ENCODE measurements around the gene NAT10.

NAT10 gene

GRCh38 chr11:34150494-34151151 is 45.2 kb downstream of the NAT10 start:
- no peak for DNase-seq

GRCh38 chr11:34151166-34151565 is 45.7 kb downstream of the NAT10 start:
- no peak for DNase-seq

GRCh38 chr11:34151916-34152845 is 46.8 kb downstream of the NAT10 start:
- no peak for DNase-seq

- DNase-seq: no peak
Observed at GRCh38 chr11:34154059-34154875, 48.8 kb downstream of the NAT10 start.

GRCh38 chr11:34155057-34155756 is 49.8 kb downstream of the NAT10 start:
- no peak for DNase-seq

- DNase-seq: no peak
Observed at GRCh38 chr11:34155757-34156062, 50.3 kb downstream of the NAT10 start.

DNA sequence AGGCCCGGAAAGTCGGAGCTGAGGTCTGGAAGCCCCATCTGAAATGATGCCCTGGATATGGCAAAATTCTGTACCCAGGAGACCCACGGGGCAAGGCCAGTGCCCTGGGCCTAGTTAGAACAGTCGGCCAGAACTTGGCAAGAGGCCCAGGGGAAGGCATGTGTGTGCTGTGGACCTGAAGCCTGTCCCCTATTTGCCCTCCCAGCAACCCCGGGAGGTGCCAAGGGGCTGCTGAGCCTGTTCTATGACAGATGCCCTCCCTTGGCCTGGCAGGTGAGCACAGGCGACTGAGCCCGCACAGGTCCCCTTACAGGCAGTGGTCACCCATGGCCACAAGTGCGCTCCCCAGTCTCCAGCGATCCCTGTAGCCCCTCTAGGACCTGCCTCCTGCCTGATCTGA is 51.7 kb downstream of the NAT10 start:
- DNase-seq: no peak

DNA sequence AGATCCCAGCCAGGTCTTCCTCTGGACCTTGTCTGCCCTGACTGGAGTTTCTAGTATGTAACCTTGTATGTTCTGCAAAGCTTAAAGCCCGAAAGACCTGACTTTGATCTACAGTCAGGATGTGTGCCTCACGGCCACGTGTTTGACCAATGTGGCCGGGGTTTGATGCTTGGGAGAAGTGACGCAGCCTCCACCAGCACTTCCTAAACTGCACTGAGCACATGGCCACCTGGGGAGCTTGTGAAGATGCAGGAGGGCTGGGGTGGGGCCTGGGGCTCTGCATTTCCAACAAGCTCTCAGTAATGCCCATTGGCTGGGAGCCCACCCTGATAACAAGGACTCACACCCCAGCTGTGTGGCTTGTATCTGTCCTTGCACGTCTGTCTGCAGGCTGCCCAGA is 53.2 kb downstream of the NAT10 start:
- no peak for DNase-seq

DNA sequence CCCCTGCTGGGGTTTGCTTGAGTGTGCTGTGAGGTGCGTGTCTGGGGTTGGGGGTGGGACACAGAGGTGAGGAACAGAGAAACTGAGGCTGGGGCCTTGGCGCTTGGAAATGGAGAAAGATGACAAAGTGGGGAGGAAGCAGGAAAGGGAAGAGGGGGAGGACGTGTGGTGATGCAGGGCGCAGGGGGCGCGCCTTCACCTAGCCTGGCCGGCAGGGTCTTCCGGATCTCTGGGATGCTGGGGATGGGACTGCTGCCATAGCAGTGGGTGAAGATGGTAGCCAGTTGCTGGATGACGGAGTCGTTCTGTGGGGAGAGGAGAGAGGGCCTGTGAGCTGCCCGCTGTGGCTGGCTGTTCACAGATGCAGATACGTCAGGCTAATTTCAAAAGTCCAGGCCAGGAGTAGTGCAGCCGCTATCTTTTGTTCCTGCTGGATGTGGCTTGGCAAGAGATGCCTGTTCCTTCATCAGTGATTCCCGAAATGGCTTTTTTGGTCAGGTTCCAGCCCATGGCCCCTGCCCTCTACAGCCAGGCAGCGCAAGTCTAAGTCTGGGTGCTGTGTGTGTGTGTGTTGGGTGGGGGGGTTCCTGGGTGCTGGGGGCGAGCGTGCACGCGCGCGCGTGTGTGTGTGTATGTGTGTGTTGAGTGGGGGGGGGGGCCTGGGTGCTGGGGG is 54.8 kb downstream of the NAT10 start:
- DNase-seq: no peak

DNA sequence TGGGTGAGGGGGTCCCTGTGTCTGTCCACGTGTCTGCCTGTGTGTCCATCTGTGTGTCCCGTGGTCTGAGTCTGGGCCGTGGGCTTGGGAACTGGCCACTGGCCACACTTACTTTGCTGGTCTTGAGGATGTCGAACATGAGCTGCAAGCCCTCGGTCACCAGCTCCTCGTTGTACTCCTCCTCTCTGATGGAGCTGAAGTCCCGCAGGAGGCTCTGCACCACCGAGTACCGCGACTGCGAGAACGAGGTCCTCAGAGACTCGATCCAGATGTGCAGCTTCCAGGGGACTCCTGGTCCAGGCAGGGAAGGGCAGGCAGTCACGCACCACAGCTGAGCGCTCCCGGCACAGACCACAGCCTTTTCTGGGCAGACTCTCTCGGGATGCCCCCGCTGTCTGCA is 55.4 kb downstream of the NAT10 start:
- no peak for DNase-seq

DNA sequence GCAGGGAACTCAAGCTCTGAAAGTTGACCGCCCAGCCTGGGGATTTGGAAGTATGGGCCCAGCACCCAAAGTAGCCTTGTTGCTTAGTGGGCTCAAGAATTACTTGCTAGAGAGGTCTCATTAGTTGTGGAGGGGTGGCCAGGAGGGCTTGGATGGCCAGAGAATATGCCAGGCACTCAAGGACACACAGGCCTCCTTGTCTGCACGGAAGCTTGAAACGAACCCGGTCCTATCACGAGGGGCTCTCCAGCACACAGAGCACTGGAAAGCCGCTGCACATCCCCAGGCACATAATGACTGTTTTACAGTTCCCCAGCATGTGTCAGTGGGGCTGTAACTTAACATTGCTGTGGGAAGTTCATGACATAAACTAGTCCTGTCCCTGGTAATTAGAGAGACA is 55.9 kb downstream of the NAT10 start:
- DNase-seq: no peak

DNA sequence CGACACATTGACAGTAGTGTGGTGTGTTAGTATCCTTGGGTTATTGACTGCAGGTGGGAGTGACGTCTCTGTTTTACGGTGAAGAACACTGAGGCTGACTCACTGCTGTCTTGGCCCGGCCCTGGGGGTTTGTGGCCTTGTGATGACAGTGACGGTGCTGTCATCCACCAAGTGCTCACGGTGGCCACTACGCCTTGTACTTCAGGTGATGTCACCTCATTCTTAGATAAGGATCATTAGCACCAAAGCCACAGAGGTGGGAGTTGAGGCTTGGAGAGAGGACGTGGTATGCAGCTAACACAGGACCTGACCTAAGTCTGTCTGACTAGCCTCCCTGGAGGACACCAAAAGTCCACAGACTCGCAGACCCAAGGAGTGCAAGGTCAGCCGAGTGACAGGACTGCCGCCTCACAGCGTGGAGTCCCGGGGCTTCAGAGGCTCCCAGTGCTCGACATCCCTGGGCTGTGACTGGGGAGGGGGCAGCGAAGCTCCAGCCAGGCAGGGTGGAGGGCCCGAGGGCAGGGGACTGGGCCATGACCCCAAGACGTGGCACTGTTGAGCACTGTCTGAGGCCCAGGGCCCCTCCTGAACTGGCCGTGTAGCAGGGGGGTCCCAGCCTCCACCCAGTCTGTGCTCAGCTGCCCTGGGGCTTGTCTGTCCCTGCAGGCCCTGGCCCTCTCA is 56.5 kb downstream of the NAT10 start:
- DNase-seq: no peak

GRCh38 chr11:34162493-34162820 is 57.0 kb downstream of the NAT10 start:
- no peak for DNase-seq

DNA sequence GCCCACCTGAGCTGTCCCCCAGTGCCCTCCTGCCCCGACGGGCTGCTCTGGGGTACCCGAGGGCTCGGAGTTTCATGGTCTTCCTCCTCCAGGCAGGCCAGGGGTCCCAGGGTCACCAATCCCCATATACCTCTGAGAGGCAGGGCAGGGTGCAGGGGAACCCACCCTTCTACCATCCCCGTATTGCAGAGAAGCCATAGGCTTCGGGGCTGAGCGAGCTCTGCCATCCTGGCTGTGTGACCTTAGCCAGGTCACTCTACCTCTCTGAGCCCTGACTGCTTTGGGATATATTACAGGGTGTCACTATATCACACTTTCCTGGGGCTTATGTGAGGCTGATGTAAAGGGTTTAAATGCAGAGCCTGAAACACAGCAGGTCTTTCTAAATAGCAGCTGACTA is 57.4 kb downstream of the NAT10 start:
- DNase-seq: no peak

GRCh38 chr11:34165121-34165520 is 59.7 kb downstream of the NAT10 start:
- DNase-seq: no peak

- DNase-seq: no peak
Observed at GRCh38 chr11:34165786-34166555, 60.5 kb downstream of the NAT10 start.

- DNase-seq: no peak
Observed at GRCh38 chr11:34166806-34167740, 61.6 kb downstream of the NAT10 start.

- DNase-seq: no peak
Observed at GRCh38 chr11:34167961-34168360, 62.5 kb downstream of the NAT10 start.

DNA sequence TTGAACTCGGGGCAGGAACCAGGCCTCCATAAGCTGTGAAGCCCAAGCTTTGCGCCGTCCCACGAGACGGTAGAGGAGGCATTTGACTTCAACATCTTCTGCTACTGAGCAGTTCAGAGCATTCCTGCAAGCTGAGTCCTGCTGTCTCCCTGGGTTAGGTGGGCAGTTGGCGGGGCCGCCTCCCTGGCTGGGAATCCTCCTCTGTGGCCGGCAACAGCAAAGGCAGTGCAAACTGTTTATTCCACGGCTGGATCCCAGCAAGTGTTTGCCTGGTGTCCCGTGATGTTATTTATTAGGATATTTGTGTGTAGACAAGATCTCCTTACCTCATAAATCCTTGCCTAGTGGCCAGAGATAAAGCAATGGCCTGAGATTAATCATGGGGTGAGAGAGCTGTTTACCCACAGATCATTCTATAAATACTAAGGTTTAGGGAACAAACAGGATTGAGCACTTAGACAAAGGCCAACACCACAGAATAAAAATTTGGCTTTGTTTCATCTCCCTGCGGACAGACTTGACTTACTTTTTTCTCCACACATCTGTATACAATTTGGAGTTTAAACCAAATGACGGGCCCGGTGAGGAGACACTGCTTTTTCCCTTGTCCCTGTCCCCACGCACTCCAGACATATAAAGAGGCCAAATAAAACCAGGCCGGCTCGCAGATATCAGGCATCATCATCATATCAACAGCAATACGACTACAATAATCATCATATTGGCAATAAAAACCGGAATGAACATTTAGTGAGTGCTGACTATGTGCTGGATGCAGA is 63.4 kb downstream of the NAT10 start:
- DNase-seq: no peak
